ENCODE data around the gene KIF5C.

GRCh38 chr2:148903294-148903693 lies 28.3 kb downstream of the KIF5C start:
- TF ChIP-seq FUBP1 (CRISPR knock-in tag; IDR thresholded peaks at IDR 0.05; ENCODE audit: borderline replicate concordance): no peak
- TF ChIP-seq CTCF (CRISPR knock-in tag; IDR thresholded peaks at IDR 0.05): no peak
- TF ChIP-seq YY1 (IDR thresholded peaks at IDR 0.05; ENCODE audit: insufficient read depth, insufficient replicate concordance, low read depth, low read length): no peak
- no peak for TF ChIP-seq ZKSCAN8 (CRISPR knock-in tag; IDR thresholded peaks at IDR 0.05; ENCODE audit: borderline replicate concordance)
- TF ChIP-seq, protein P1, sequence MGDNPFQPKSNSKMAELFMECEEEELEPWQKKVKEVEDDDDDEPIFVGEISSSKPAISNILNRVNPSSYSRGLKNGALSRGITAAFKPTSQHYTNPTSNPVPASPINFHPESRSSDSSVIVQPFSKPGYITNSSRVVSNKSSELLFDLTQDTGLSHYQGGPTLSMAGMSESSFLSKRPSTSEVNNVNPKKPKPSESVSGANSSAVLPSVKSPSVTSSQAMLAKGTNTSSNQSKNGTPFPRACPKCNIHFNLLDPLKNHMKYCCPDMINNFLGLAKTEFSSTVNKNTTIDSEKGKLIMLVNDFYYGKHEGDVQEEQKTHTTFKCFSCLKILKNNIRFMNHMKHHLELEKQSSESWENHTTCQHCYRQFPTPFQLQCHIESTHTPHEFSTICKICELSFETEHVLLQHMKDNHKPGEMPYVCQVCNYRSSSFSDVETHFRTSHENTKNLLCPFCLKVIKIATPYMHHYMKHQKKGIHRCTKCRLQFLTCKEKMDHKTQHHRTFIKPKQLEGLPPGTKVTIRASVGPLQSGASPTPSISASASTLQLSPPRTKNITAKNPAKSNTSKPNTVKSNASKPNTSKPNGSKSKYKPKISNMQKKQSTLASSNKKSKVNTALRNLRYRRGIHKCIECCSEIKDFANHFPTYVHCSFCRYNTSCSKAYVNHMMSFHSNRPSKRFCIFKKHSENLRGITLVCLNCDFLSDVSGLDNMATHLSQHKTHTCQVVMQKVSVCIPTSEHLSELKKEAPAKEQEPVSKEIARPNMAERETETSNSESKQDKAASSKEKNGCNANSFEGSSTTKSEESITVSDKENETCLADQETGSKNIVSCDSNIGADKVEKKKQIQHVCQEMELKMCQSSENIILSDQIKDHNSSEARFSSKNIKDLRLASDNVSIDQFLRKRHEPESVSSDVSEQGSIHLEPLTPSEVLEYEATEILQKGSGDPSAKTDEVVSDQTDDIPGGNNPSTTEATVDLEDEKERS (CRISPR knock-in tag; IDR thresholded peaks at IDR 0.05): no peak
- TF ChIP-seq BRCA1 (CRISPR knock-in tag; IDR thresholded peaks at IDR 0.05): no peak
- TF ChIP-seq GTF2F1 (IDR thresholded peaks at IDR 0.05; ENCODE audit: low read length): no peak
- no peak for TF ChIP-seq FOXM1 (CRISPR knock-in tag; IDR thresholded peaks at IDR 0.05)
- no peak for TF ChIP-seq RFX1 (IDR thresholded peaks at IDR 0.05)
- TF ChIP-seq, protein P2, sequence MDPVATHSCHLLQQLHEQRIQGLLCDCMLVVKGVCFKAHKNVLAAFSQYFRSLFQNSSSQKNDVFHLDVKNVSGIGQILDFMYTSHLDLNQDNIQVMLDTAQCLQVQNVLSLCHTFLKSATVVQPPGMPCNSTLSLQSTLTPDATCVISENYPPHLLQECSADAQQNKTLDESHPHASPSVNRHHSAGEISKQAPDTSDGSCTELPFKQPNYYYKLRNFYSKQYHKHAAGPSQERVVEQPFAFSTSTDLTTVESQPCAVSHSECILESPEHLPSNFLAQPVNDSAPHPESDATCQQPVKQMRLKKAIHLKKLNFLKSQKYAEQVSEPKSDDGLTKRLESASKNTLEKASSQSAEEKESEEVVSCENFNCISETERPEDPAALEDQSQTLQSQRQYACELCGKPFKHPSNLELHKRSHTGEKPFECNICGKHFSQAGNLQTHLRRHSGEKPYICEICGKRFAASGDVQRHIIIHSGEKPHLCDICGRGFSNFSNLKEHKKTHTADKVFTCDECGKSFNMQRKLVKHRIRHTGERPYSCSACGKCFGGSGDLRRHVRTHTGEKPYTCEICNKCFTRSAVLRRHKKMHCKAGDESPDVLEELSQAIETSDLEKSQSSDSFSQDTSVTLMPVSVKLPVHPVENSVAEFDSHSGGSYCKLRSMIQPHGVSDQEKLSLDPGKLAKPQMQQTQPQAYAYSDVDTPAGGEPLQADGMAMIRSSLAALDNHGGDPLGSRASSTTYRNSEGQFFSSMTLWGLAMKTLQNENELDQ (CRISPR knock-in tag; IDR thresholded peaks at IDR 0.05; ENCODE audit: borderline replicate concordance): no peak
- no peak for TF ChIP-seq ETV6 (CRISPR knock-in tag; conservative IDR thresholded peaks at IDR 0.05)
- no peak for TF ChIP-seq EP300 (IDR thresholded peaks at IDR 0.05; ENCODE audit: low read depth in 2 of 2, low read length in 2 of 2)
- no peak for TF ChIP-seq EP300 (CRISPR knock-in tag; IDR thresholded peaks at IDR 0.05; ENCODE audit: borderline replicate concordance)
- TF ChIP-seq PATZ1 (CRISPR knock-in tag; IDR thresholded peaks at IDR 0.05): no peak
